HuH-7 (cell line): Measurements from ENCODE around the gene TRIM8.

Source experiments
- DNase-seq: peaks from one replicate; pipeline ENCODE4 v3.0.0; 2011; ENCODE audit warnings: low spot score

Gene TRIM8

GRCh38 chr10:102616066-102616770 is 28.1 kb upstream of the TRIM8 start:
- no peak for DNase-seq

GRCh38 chr10:102617041-102617440 is 27.2 kb upstream of the TRIM8 start:
- no peak for DNase-seq

GRCh38 chr10:102617816-102618215 is 26.5 kb upstream of the TRIM8 start:
- no peak for DNase-seq

- no peak for DNase-seq
These were observed 24.8 kb upstream of the TRIM8 start for GRCh38 chr10:102619281-102619981.

- no peak for DNase-seq
These were observed 24.1 kb upstream of the TRIM8 start for GRCh38 chr10:102620138-102620590.

GRCh38 chr10:102620591-102621442 is 23.5 kb upstream of the TRIM8 start:
- no peak for DNase-seq

GRCh38 chr10:102621443-102622325 is 22.6 kb upstream of the TRIM8 start:
- DNase-seq, result no peak

GRCh38 chr10:102624094-102624493 is 20.2 kb upstream of the TRIM8 start:
- no peak for DNase-seq

GRCh38 chr10:102624751-102625645 is 19.3 kb upstream of the TRIM8 start:
- DNase-seq, result no peak

- no peak for DNase-seq
These were observed 18.1 kb upstream of the TRIM8 start for GRCh38 chr10:102626026-102626685.

GRCh38 chr10:102627291-102627735 is 17.0 kb upstream of the TRIM8 start:
- DNase-seq, result no peak

- no peak for DNase-seq
These were observed 16.5 kb upstream of the TRIM8 start for GRCh38 chr10:102627736-102628293.

- DNase-seq, result no peak
These were observed 15.8 kb upstream of the TRIM8 start for GRCh38 chr10:102628451-102628911.

- DNase-seq, result no peak
These were observed 14.3 kb upstream of the TRIM8 start for GRCh38 chr10:102629661-102630614.

GRCh38 chr10:102630663-102631062 is 13.6 kb upstream of the TRIM8 start:
- DNase-seq, result no peak

GRCh38 chr10:102631525-102632393 is 12.5 kb upstream of the TRIM8 start:
- DNase-seq, result no peak

GRCh38 chr10:102632394-102633111 is 11.7 kb upstream of the TRIM8 start:
- DNase-seq, result no peak
